HepG2 (cell line): ENCODE results near the gene ZNF540. TPM values are rescaled to one million over a fixed set of nuclear protein-coding genes. Genes with fewer than 3 reads are reported as not detected.

Experiments
- ARNT ChIP-seq: fragments of 450-650 bp; IDR thresholded peaks from 2 replicates; pipeline ENCODE4 v1.6.1; 2017
- BHLHE40 ChIP-seq: IDR thresholded peaks from 2 replicates; pipeline ENCODE4 v1.6.1; 2011; ENCODE audit warnings: low read length, improper control_type of control experiment
- KLF12 ChIP-seq: sonication (generic); formaldehyde crosslinking; IDR thresholded peaks from 2 replicates; pipeline ENCODE4 v1.4.0; 2020; ENCODE audit warnings: missing genetic modification reagents, borderline replicate concordance
- PRMT3 ChIP-seq: sonication (generic); formaldehyde crosslinking; IDR thresholded peaks from 2 replicates; pipeline ENCODE4 v1.8.1; 2022; ENCODE audit warnings: low read depth, mild to moderate bottlenecking, moderate library complexity, missing genetic modification reagents, borderline replicate concordance
- SMAD3 ChIP-seq: sonication (generic); formaldehyde crosslinking; IDR thresholded peaks from 2 replicates; pipeline ENCODE4 v1.4.0; 2020; ENCODE audit warnings: missing genetic modification reagents
- ZNF510 ChIP-seq: sonication (generic); formaldehyde crosslinking; IDR thresholded peaks from 2 replicates; pipeline ENCODE4 v1.4.0; 2020; ENCODE audit warnings: low read depth, mild to moderate bottlenecking, missing genetic modification reagents
- ZNF549 ChIP-seq: sonication (generic); formaldehyde crosslinking; IDR thresholded peaks from 2 replicates; pipeline ENCODE4 v1.5.0; 2020; ENCODE audit warnings: missing genetic modification reagents
- ZNF556 ChIP-seq: sonication (generic); formaldehyde crosslinking; IDR thresholded peaks from 2 replicates; pipeline ENCODE4 v1.4.0; 2020; ENCODE audit warnings: mild to moderate bottlenecking, missing genetic modification reagents, borderline replicate concordance
- ZNF598 ChIP-seq: sonication (generic); formaldehyde crosslinking; IDR thresholded peaks from 2 replicates; pipeline ENCODE4 v1.5.1; 2020; ENCODE audit warnings: mild to moderate bottlenecking, missing genetic modification reagents, borderline replicate concordance
- ZNF703 ChIP-seq: sonication (generic); formaldehyde crosslinking; IDR thresholded peaks from 2 replicates; pipeline ENCODE4 v1.5.1; 2020; ENCODE audit warnings: missing genetic modification reagents, mild to moderate bottlenecking, moderate library complexity, borderline replicate concordance
- polyA plus RNA-seq, 8 experiments: library from polyadenylated mRNA; depleted of rRNA in 3 of 8; stranded (reverse) in 7 of 8; unstranded in 1 of 8; fragments of >200 nt; fragmentation: Illumina TruSeq in 4 of 8; extraction: Trizol in 4 of 8; gene quantifications; 2 replicates each; pipeline versions ENCODE4 v1.2.1 to v1.2.3, GENCODE V29; 2011 to 2016; ENCODE audit warnings: low read depth in 4 of 8, missing spikeins in 1 of 8, mixed read lengths in 1 of 8; ENCODE audit not compliant: insufficient read depth in 1 of 8
- total RNA-seq, 5 experiments: library from RNA; depleted of rRNA; stranded (reverse); fragments of >200 nt; fragmentation: Illumina TruSeq; extraction: Trizol; gene quantifications; 2 replicates each; pipeline ENCODE4 v1.2.3, GENCODE V29; 2016; ENCODE audit warnings: low read depth in 1 of 5
- TF ChIP-seq, protein P1 (sequence below), 2 experiments: sonication (generic) in 1 of 2; formaldehyde crosslinking in 1 of 2; IDR thresholded peaks; 2 replicates each; pipeline versions ENCODE4 v1.6.1 to v1.9.0; 2014 to 2022; ENCODE audit warnings: antibody characterized with exemption in 1 of 2, borderline replicate concordance in 1 of 2, inconsistent platforms in 1 of 2, low read depth in 1 of 2, missing genetic modification reagents in 1 of 2
- TF ChIP-seq, protein P2 (sequence below): IDR thresholded peaks from 2 replicates; pipeline ENCODE4 v1.6.1; 2012; ENCODE audit warnings: inconsistent platforms
- TF ChIP-seq, protein P3 (sequence below): sonication (generic); formaldehyde crosslinking; IDR thresholded peaks from 2 replicates; pipeline ENCODE4 v1.5.1; 2020; ENCODE audit warnings: mild to moderate bottlenecking, missing genetic modification reagents, moderate library complexity
- TF ChIP-seq, protein P4 (sequence below): sonication (generic); formaldehyde crosslinking; IDR thresholded peaks from 2 replicates; pipeline ENCODE4 v1.4.0; 2020; ENCODE audit warnings: low read depth, missing genetic modification reagents

The ZNF540 gene
- total and polyA plus RNA-seq, 2 of the 13 experiments (the other 11 are each of a cell fraction or from before 2014, with no cell fraction given): 0.21 to 0.40 TPM

DNA sequence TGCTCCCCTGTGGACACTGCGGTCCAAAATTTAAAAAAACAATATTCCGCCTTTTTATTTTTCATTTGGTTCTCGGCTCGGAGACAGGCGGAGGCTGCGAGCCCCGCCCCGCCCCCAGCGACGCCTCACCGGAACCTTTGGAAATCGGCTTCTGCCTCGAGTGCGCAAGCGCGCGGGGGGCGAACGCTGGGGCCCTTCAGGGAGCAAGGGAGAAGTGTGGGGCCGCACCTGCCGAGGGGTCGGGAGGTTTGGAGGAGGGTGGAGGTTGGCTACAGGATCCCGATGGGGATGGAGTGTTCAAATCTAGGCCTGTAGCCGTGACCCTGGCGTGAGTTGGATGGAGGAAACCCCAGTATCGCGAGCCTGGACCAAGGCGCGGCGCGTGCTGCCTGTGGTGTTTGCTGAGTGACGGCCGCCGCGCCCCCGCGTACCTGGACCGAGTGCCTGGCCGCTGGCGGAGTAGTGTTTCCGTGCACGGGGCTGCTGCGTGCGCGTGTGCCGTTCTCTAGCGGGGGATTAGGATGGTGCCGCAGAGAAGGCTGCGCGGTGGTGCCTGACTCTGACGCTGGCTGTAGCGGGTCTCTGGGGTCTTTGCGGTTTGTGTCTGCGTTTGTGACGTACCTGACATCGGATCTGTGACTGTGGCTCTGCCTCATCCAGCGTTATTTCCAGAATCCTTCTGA is 61.2 kb downstream of the ZNF540 start (continued):
- TF ChIP-seq, protein P1, sequence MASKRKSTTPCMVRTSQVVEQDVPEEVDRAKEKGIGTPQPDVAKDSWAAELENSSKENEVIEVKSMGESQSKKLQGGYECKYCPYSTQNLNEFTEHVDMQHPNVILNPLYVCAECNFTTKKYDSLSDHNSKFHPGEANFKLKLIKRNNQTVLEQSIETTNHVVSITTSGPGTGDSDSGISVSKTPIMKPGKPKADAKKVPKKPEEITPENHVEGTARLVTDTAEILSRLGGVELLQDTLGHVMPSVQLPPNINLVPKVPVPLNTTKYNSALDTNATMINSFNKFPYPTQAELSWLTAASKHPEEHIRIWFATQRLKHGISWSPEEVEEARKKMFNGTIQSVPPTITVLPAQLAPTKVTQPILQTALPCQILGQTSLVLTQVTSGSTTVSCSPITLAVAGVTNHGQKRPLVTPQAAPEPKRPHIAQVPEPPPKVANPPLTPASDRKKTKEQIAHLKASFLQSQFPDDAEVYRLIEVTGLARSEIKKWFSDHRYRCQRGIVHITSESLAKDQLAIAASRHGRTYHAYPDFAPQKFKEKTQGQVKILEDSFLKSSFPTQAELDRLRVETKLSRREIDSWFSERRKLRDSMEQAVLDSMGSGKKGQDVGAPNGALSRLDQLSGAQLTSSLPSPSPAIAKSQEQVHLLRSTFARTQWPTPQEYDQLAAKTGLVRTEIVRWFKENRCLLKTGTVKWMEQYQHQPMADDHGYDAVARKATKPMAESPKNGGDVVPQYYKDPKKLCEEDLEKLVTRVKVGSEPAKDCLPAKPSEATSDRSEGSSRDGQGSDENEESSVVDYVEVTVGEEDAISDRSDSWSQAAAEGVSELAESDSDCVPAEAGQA (IDR thresholded peaks at IDR 0.05; ENCODE audit: low read depth): peak; percentile 45; the same call in 1 of the 2 replicates
- TF ChIP-seq, protein P1 (CRISPR knock-in tag; IDR thresholded peaks at IDR 0.05; ENCODE audit: borderline replicate concordance): no peak
- peak; percentile 90 for TF ChIP-seq BHLHE40
- TF ChIP-seq ARNT: no peak
- TF ChIP-seq KLF12 (CRISPR knock-in tag): no peak; the same call in 1 of the 2 replicates
- peak; percentile 90; the same call in 1 of the 2 replicates for TF ChIP-seq ZNF510 (CRISPR knock-in tag)
- no peak for TF ChIP-seq PRMT3
- TF ChIP-seq, protein P2, sequence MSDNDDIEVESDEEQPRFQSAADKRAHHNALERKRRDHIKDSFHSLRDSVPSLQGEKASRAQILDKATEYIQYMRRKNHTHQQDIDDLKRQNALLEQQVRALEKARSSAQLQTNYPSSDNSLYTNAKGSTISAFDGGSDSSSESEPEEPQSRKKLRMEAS: peak; percentile 94
- TF ChIP-seq ZNF549 (CRISPR knock-in tag): no peak
- TF ChIP-seq SMAD3 (CRISPR knock-in tag): no peak; the same call in 1 of the 2 replicates
- peak; percentile 82 for TF ChIP-seq ZNF556 (CRISPR knock-in tag)
- TF ChIP-seq, protein P3, sequence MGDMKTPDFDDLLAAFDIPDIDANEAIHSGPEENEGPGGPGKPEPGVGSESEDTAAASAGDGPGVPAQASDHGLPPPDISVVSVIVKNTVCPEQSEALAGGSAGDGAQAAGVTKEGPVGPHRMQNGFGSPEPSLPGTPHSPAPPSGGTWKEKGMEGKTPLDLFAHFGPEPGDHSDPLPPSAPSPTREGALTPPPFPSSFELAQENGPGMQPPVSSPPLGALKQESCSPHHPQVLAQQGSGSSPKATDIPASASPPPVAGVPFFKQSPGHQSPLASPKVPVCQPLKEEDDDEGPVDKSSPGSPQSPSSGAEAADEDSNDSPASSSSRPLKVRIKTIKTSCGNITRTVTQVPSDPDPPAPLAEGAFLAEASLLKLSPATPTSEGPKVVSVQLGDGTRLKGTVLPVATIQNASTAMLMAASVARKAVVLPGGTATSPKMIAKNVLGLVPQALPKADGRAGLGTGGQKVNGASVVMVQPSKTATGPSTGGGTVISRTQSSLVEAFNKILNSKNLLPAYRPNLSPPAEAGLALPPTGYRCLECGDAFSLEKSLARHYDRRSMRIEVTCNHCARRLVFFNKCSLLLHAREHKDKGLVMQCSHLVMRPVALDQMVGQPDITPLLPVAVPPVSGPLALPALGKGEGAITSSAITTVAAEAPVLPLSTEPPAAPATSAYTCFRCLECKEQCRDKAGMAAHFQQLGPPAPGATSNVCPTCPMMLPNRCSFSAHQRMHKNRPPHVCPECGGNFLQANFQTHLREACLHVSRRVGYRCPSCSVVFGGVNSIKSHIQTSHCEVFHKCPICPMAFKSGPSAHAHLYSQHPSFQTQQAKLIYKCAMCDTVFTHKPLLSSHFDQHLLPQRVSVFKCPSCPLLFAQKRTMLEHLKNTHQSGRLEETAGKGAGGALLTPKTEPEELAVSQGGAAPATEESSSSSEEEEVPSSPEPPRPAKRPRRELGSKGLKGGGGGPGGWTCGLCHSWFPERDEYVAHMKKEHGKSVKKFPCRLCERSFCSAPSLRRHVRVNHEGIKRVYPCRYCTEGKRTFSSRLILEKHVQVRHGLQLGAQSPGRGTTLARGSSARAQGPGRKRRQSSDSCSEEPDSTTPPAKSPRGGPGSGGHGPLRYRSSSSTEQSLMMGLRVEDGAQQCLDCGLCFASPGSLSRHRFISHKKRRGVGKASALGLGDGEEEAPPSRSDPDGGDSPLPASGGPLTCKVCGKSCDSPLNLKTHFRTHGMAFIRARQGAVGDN (CRISPR knock-in tag): peak; percentile 88
- TF ChIP-seq ZNF703 (CRISPR knock-in tag): no peak
- TF ChIP-seq ZNF598 (CRISPR knock-in tag): 0 out of 2 replicates have a peak, but pooled peaks have one; percentile 23
- TF ChIP-seq, protein P4, sequence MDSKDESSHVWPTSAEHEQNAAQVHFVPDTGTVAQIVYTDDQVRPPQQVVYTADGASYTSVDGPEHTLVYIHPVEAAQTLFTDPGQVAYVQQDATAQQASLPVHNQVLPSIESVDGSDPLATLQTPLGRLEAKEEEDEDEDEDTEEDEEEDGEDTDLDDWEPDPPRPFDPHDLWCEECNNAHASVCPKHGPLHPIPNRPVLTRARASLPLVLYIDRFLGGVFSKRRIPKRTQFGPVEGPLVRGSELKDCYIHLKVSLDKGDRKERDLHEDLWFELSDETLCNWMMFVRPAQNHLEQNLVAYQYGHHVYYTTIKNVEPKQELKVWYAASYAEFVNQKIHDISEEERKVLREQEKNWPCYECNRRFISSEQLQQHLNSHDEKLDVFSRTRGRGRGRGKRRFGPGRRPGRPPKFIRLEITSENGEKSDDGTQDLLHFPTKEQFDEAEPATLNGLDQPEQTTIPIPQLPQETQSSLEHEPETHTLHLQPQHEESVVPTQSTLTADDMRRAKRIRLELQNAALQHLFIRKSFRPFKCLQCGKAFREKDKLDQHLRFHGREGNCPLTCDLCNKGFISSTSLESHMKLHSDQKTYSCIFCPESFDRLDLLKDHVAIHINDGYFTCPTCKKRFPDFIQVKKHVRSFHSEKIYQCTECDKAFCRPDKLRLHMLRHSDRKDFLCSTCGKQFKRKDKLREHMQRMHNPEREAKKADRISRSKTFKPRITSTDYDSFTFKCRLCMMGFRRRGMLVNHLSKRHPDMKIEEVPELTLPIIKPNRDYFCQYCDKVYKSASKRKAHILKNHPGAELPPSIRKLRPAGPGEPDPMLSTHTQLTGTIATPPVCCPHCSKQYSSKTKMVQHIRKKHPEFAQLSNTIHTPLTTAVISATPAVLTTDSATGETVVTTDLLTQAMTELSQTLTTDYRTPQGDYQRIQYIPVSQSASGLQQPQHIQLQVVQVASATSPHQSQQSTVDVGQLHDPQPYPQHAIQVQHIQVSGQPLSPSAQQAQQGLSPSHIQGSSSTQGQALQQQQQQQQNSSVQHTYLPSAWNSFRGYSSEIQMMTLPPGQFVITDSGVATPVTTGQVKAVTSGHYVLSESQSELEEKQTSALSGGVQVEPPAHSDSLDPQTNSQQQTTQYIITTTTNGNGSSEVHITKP (CRISPR knock-in tag): peak; percentile 17; the same call in 1 of the 2 replicates
